HEK293 (cell line): ENCODE data around the gene TMEM127.

ENCODE experiments used
- GLIS1 ChIP-seq: fragments of 450-650 bp; formaldehyde crosslinking; IDR thresholded peaks from 2 replicates; pipeline ENCODE4 v1.5.1; 2016; ENCODE audit warnings: missing biosample characterization, missing genetic modification characterization
- KLF17 ChIP-seq: fragments of 450-650 bp; formaldehyde crosslinking; IDR thresholded peaks from 2 replicates; pipeline ENCODE4 v1.5.1; 2016; ENCODE audit warnings: missing biosample characterization, missing genetic modification characterization
- MZF1 ChIP-seq: fragments of 450-650 bp; formaldehyde crosslinking; IDR thresholded peaks from 2 replicates; pipeline ENCODE4 v1.5.1; 2017; ENCODE audit warnings: missing biosample characterization, missing genetic modification characterization, borderline replicate concordance
- RBAK ChIP-seq: fragments of 450-650 bp; formaldehyde crosslinking; IDR thresholded peaks from 2 replicates; pipeline ENCODE4 v1.5.1; 2016; ENCODE audit warnings: missing biosample characterization, missing genetic modification characterization
- REST ChIP-seq: fragments of 450-650 bp; formaldehyde crosslinking; IDR thresholded peaks from 2 replicates; pipeline ENCODE4 v1.5.1; 2016; ENCODE audit warnings: missing biosample characterization, missing genetic modification characterization
- TSHZ1 ChIP-seq: fragments of 450-650 bp; formaldehyde crosslinking; IDR thresholded peaks from 2 replicates; pipeline ENCODE4 v1.5.1; 2016; ENCODE audit warnings: missing biosample characterization, missing genetic modification characterization, borderline replicate concordance
- WT1 ChIP-seq: fragments of 450-650 bp; formaldehyde crosslinking; IDR thresholded peaks from 2 replicates; pipeline ENCODE4 v1.5.1; 2016; ENCODE audit warnings: missing biosample characterization, missing genetic modification characterization
- YY1 ChIP-seq: fragments of 450-650 bp; formaldehyde crosslinking; IDR thresholded peaks from 2 replicates; pipeline ENCODE4 v1.5.1; 2018; ENCODE audit warnings: missing biosample characterization, missing genetic modification characterization
- ZBTB8A ChIP-seq: fragments of 450-650 bp; formaldehyde crosslinking; IDR thresholded peaks from 2 replicates; pipeline ENCODE4 v1.5.1; 2016; ENCODE audit warnings: missing biosample characterization, missing genetic modification characterization
- ZFP37 ChIP-seq: fragments of 450-650 bp; formaldehyde crosslinking; IDR thresholded peaks from 2 replicates; pipeline ENCODE4 v1.5.1; 2016; ENCODE audit warnings: missing biosample characterization, missing genetic modification characterization
- ZFP69B ChIP-seq: fragments of 450-650 bp; formaldehyde crosslinking; IDR thresholded peaks from 2 replicates; pipeline ENCODE4 v1.5.1; 2016; ENCODE audit warnings: missing biosample characterization, missing genetic modification characterization
- ZNF112 ChIP-seq: fragments of 450-650 bp; formaldehyde crosslinking; IDR thresholded peaks from 2 replicates; pipeline ENCODE4 v1.5.0; 2017; ENCODE audit warnings: missing biosample characterization, missing genetic modification characterization
- ZNF132 ChIP-seq: fragments of 450-650 bp; formaldehyde crosslinking; IDR thresholded peaks from 2 replicates; pipeline ENCODE4 v1.5.1; 2017; ENCODE audit warnings: missing biosample characterization, missing genetic modification characterization, borderline replicate concordance
- ZNF140 ChIP-seq: fragments of 450-650 bp; formaldehyde crosslinking; IDR thresholded peaks from 2 replicates; pipeline ENCODE4 v1.5.1; 2016; ENCODE audit warnings: missing biosample characterization, missing genetic modification characterization
- ZNF148 ChIP-seq: fragments of 450-650 bp; formaldehyde crosslinking; IDR thresholded peaks from 2 replicates; pipeline ENCODE4 v1.5.0; 2017; ENCODE audit warnings: missing biosample characterization, missing genetic modification characterization, borderline replicate concordance
- ZNF169 ChIP-seq: fragments of 450-650 bp; formaldehyde crosslinking; IDR thresholded peaks from 2 replicates; pipeline ENCODE4 v1.5.1; 2016; ENCODE audit warnings: missing biosample characterization, missing genetic modification characterization
- ZNF202 ChIP-seq: fragments of 450-650 bp; formaldehyde crosslinking; IDR thresholded peaks from 2 replicates; pipeline ENCODE4 v1.5.1; 2016; ENCODE audit warnings: missing biosample characterization, missing genetic modification characterization, borderline replicate concordance
- ZNF221 ChIP-seq: fragments of 450-650 bp; formaldehyde crosslinking; IDR thresholded peaks from 2 replicates; pipeline ENCODE4 v1.5.1; 2017; ENCODE audit warnings: missing biosample characterization, missing genetic modification characterization, borderline replicate concordance
- ZNF24 ChIP-seq: fragments of 450-650 bp; formaldehyde crosslinking; IDR thresholded peaks from 2 replicates; pipeline ENCODE4 v1.5.1; 2016; ENCODE audit warnings: missing biosample characterization, missing genetic modification characterization
- ZNF248 ChIP-seq: fragments of 450-650 bp; formaldehyde crosslinking; IDR thresholded peaks from 2 replicates; pipeline ENCODE4 v1.5.1; 2017; ENCODE audit warnings: missing biosample characterization, missing genetic modification characterization
- ZNF266 ChIP-seq: fragments of 450-650 bp; formaldehyde crosslinking; IDR thresholded peaks from 2 replicates; pipeline ENCODE4 v1.5.1; 2016; ENCODE audit warnings: missing biosample characterization, missing genetic modification characterization, low read depth
- ZNF394 ChIP-seq: fragments of 450-650 bp; formaldehyde crosslinking; IDR thresholded peaks from 2 replicates; pipeline ENCODE4 v1.5.1; 2016; ENCODE audit warnings: missing biosample characterization, missing genetic modification characterization, mild to moderate bottlenecking, moderate library complexity, borderline replicate concordance
- ZNF488 ChIP-seq: fragments of 450-650 bp; formaldehyde crosslinking; IDR thresholded peaks from 2 replicates; pipeline ENCODE4 v1.5.1; 2016; ENCODE audit warnings: missing biosample characterization, missing genetic modification characterization
- ZNF510 ChIP-seq: fragments of 450-650 bp; formaldehyde crosslinking; IDR thresholded peaks from 2 replicates; pipeline ENCODE4 v1.5.1; 2018; ENCODE audit warnings: mild to moderate bottlenecking, missing genetic modification characterization, missing biosample characterization; ENCODE audit not compliant: insufficient replicate concordance
- ZNF521 ChIP-seq: fragments of 450-650 bp; formaldehyde crosslinking; IDR thresholded peaks from 2 replicates; pipeline ENCODE4 v1.5.1; 2017; ENCODE audit warnings: missing biosample characterization, mild to moderate bottlenecking, missing genetic modification characterization
- ZNF544 ChIP-seq: fragments of 450-650 bp; formaldehyde crosslinking; IDR thresholded peaks from 2 replicates; pipeline ENCODE4 v1.5.0; 2017; ENCODE audit warnings: missing biosample characterization, missing genetic modification characterization
- ZNF560 ChIP-seq: fragments of 450-650 bp; formaldehyde crosslinking; IDR thresholded peaks from 2 replicates; pipeline ENCODE4 v1.5.1; 2017; ENCODE audit warnings: missing biosample characterization, missing genetic modification characterization, borderline replicate concordance
- ZNF777 ChIP-seq: fragments of 450-650 bp; formaldehyde crosslinking; IDR thresholded peaks from 2 replicates; pipeline ENCODE4 v1.5.1; 2017; ENCODE audit warnings: missing biosample characterization, missing genetic modification characterization, borderline replicate concordance

The TMEM127 gene

GRCh38 chr2:96260387-96261260, 5.2 kb downstream of the TMEM127 start (continued):
- 0 out of 2 replicates have a peak, but pooled peaks have one; percentile 45 for TF ChIP-seq TSHZ1
- TF ChIP-seq ZNF521: no peak
- TF ChIP-seq ZFP37 (tag by site-specific recombination): no peak
- no peak for TF ChIP-seq ZNF112 (tag by site-specific recombination)
- TF ChIP-seq ZNF488 (tag by site-specific recombination): no peak
- no peak for TF ChIP-seq REST (tag by site-specific recombination)
- TF ChIP-seq ZNF777: no peak
- no peak for TF ChIP-seq ZNF266
- 0 out of 2 replicates have a peak, but pooled peaks have one; percentile 56 for TF ChIP-seq ZNF24 (tag by site-specific recombination)
- no peak for TF ChIP-seq ZNF140
- no peak for TF ChIP-seq ZBTB8A (tag by site-specific recombination)
- peak; percentile 91; the same call in 1 of the 2 replicates for TF ChIP-seq MZF1
- TF ChIP-seq ZFP69B (tag by site-specific recombination): no peak
- TF ChIP-seq GLIS1: no peak
- peak; percentile 14; the same call in 1 of the 2 replicates for TF ChIP-seq ZNF394 (tag by site-specific recombination)
- no peak for TF ChIP-seq YY1 (tag by site-specific recombination)
- TF ChIP-seq KLF17 (tag by site-specific recombination): 0 out of 2 replicates have a peak, but pooled peaks have one; percentile 50
- no peak for TF ChIP-seq ZNF544 (tag by site-specific recombination)
- no peak for TF ChIP-seq RBAK
- TF ChIP-seq ZNF148 (tag by site-specific recombination): no peak
- TF ChIP-seq ZNF202 (tag by site-specific recombination): no peak
- TF ChIP-seq ZNF560: no peak
- no peak for TF ChIP-seq ZNF132 (tag by site-specific recombination)
- no peak for TF ChIP-seq ZNF221 (tag by site-specific recombination)
- no peak for TF ChIP-seq ZNF248 (tag by site-specific recombination)
- TF ChIP-seq WT1 (tag by site-specific recombination): no peak
- TF ChIP-seq ZNF510 (tag by site-specific recombination): no peak
- no peak for TF ChIP-seq ZNF169 (tag by site-specific recombination)
